Gastrocnemius medialis (tissue), 4 donors: ENCODE data around the gene CCL1. TPM values are rescaled to one million over a fixed set of nuclear protein-coding genes. Genes with fewer than 3 reads are reported as not detected.

ENCODE experiments used
- ATAC-seq, 2 donors: fragments of 150-250 bp; one replicate each; pipeline ENCODE4 v1.9.1; 2016
- DNase-seq, 2 donors: peaks; one replicate each; pipeline ENCODE4 v3.0.0-alpha.2; 2019
- H3K27ac ChIP-seq, 4 donors: fragments of 200-600 bp; sonication (generic); 1 replicate in 1 of 4; 2 replicates in 3 of 4; pipeline ENCODE4 v1.5.1; 2016 to 2018; ENCODE audit warnings: mild to moderate bottlenecking in 2 of 4, moderate library complexity in 1 of 4
- H3K27me3 ChIP-seq, 3 donors: fragments of 200-600 bp; sonication (generic) in 2 of 3; 1 replicate in 1 of 3; 2 replicates in 2 of 3; pipeline versions ENCODE4 v1.5.1 to v1.6.0; 2016 to 2019; ENCODE audit warnings: mild to moderate bottlenecking in 1 of 3, moderate library complexity in 1 of 3
- H3K36me3 ChIP-seq, 2 donors: fragments of 200-600 bp; sonication (generic) in 1 of 2; one replicate each; pipeline ENCODE4 v1.5.1; 2017 to 2018
- H3K4me1 ChIP-seq, 2 donors: fragments of 200-600 bp; sonication (generic) in 1 of 2; one replicate each; pipeline ENCODE4 v1.5.1; 2016 to 2017; ENCODE audit warnings: mild to moderate bottlenecking in 2 of 2
- H3K4me3 ChIP-seq, 4 donors: fragments of 200-600 bp; sonication (generic) in 3 of 4; 1 replicate in 1 of 4; 2 replicates in 3 of 4; pipeline ENCODE4 v1.5.1; 2016 to 2019; ENCODE audit warnings: mild to moderate bottlenecking in 2 of 4
- H3K9me3 ChIP-seq, 3 donors: fragments of 200-600 bp; sonication (generic) in 2 of 3; 1 replicate in 1 of 3; 2 replicates in 2 of 3; pipeline ENCODE4 v1.5.1; 2016 to 2019
- CTCF ChIP-seq, 5 experiments: fragments of 450-650 bp in 3 of 5; fragments of 200-600 bp in 2 of 5; sonication (generic) in 2 of 5; IDR thresholded peaks in 4 of 5; conservative IDR thresholded peaks in 1 of 5; 1 replicate in 4 of 5; 2 replicates in 1 of 5; pipeline ENCODE4 v1.5.1; 2016 to 2019; ENCODE audit warnings: antibody characterized with exemption in 5 of 5, mild to moderate bottlenecking in 3 of 5, moderate library complexity in 3 of 5
- POLR2A ChIP-seq, 2 donors: fragments of 450-650 bp; IDR thresholded peaks; one replicate each; pipeline ENCODE4 v1.6.1; 2017; ENCODE audit warnings: antibody characterized with exemption in 2 of 2, mild to moderate bottlenecking in 2 of 2, moderate library complexity in 2 of 2
- in situ Hi-C, 4 donors: fragments of 200-750 bp; cut with MboI; loops; one replicate each; pipeline versions ENCODE4 v1.15.0 to v1.8.0; 2017; ENCODE audit warnings: low sequenced_read_pairs in 4 of 4
- intact Hi-C: fragments of 100-400 bp; cut with DNase I; formaldehyde crosslinking; loops from one replicate; pipeline ENCODE4 v1.15.1; 2023; ENCODE audit warnings: low total_unique reads
- total RNA-seq, 4 donors: library from RNA; depleted of rRNA; stranded (reverse); fragments of >200 nt; gene quantifications; one replicate each; pipeline versions ENCODE4 v1.1.0 to v1.2.3, GENCODE V29; 2016

CCL1 gene
- total RNA-seq, 4 donors from 2014 or later: not detected

DNA sequence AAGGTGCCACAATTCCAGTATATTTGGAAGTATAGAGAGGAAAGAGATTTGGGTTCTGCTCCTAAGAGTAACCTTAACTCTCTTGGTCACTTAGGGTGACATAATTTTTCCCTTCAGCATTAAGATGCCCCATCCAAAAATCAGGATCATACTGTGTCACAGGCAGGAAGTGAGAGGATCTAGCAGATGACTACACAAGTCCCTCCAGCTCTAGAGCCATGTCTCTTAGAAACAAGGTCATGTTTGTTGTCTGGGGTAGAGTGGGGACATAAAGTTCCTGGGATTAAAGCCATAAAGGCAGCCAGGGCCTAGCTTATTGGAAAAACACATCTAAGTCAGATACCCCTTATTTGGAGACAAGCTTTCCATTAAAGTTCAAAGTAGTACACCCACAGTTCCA, 41.1 kb downstream of the CCL1 start:
- Histone ChIP-seq H3K27me3 (no peaks in the 10 kb centered on the region), H3K4me1 (no peaks in the 10 kb centered on the region), H3K9me3 (no peaks in the 10 kb centered on the region), H3K4me3 (no peak overlapping the region), H3K36me3 (no peaks in the 10 kb centered on the region), H3K27ac (peak overlapping the region; percentile 3 to 63 (median 30))
- DNase-seq: no peak
- intact Hi-C loops (loop anchor here (5.0 kb wide), 1 partner anchor 35 kb away; the partner anchor contains the start of gene CCL13), in situ Hi-C loops (no loop called here)
- no peak for TF ChIP-seq CTCF (IDR thresholded peaks at IDR 0.05 in 4 of 5, conservative IDR thresholded peaks at IDR 0.05 in 1 of 5)
- TF ChIP-seq POLR2A (IDR thresholded peaks at IDR 0.05): no peak
- peak; percentile 63 to 64 for ATAC-seq

DNA sequence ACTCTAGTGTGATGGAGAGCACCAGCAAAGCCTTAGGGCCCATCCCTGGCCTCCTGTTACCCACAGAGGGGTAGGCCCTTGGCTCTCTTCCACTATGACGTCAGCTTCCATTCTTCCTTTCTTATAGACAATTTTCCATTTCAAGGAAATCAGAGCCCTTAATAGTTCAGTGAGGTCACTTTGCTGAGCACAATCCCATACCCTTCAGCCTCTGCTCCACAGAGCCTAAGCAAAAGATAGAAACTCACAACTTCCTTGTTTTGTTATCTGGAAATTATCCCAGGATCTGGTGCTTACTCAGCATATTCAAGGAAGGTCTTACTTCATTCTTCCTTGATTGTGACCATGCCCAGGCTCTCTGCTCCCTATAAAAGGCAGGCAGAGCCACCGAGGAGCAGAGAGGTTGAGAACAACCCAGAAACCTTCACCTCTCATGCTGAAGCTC, 44.0 kb downstream of the CCL1 start, which contains the start of gene CCL8:
TSS of gene CCL8 (plus strand) at position 397 of the 445 bp plus-strand sequence. CDS start 67 bp downstream, outside the sequence.
- H3K27ac ChIP-seq: peak within 1 kb of the TSS in 2 of 4 donors; percentile 18 to 41
- H3K36me3 ChIP-seq: no peaks in the 10 kb centered on the region
- intact Hi-C loops (no loop called here), in situ Hi-C loops (no loop called here)
- peaks cover 0 to 9% of the 10 kb centered on the region in 2 donors for H3K4me1 ChIP-seq
- H3K9me3 ChIP-seq: no peaks in the 10 kb centered on the region
- TF ChIP-seq CTCF (IDR thresholded peaks at IDR 0.05 in 4 of 5, conservative IDR thresholded peaks at IDR 0.05 in 1 of 5): no peak
- TF ChIP-seq POLR2A (IDR thresholded peaks at IDR 0.05): no peak
- DNase-seq (no peak), ATAC-seq (no peak)
- no peaks in the 10 kb centered on the region for H3K27me3 ChIP-seq
- H3K4me3 ChIP-seq: no peak within 1 kb of the TSS

- TF ChIP-seq POLR2A (IDR thresholded peaks at IDR 0.05) (no peak), CTCF (IDR thresholded peaks at IDR 0.05 in 4 of 5, conservative IDR thresholded peaks at IDR 0.05 in 1 of 5) (no peak)
- Histone ChIP-seq H3K27ac (no peak overlapping the region), H3K4me1 (peaks cover 0 to 15% of the 10 kb centered on the region in 2 donors), H3K36me3 (no peaks in the 10 kb centered on the region), H3K9me3 (no peaks in the 10 kb centered on the region), H3K4me3 (no peak overlapping the region), H3K27me3 (no peaks in the 10 kb centered on the region)
- in situ Hi-C loops: no loop called here
- intact Hi-C loops: no loop called here
- ATAC-seq: no peak
- DNase-seq: no peak
Measured at GRCh38 chr17:34318474-34318873, 44.6 kb downstream of the CCL1 start.

GRCh38 chr17:34314279-34314678, 48.8 kb downstream of the CCL1 start:
- DNase-seq (peak; percentile 10 to 45), ATAC-seq (peak; percentile 50 to 61)
- Histone ChIP-seq H3K27ac (peak overlapping the region; percentile 34 to 68 (median 59)), H3K27me3 (no peaks in the 10 kb centered on the region), H3K36me3 (no peaks in the 10 kb centered on the region), H3K4me1 (peaks cover 0 to 28% of the 10 kb centered on the region in 2 donors), H3K9me3 (no peaks in the 10 kb centered on the region), H3K4me3 (no peak overlapping the region)
- in situ Hi-C loops (no loop called here), intact Hi-C loops (loop anchor here (5.0 kb wide), 1 partner anchor 62 kb away; no protein-coding TSS in a partner anchor)
- no peak for TF ChIP-seq POLR2A (IDR thresholded peaks at IDR 0.05)
- TF ChIP-seq CTCF (IDR thresholded peaks at IDR 0.05 in 4 of 5, conservative IDR thresholded peaks at IDR 0.05 in 1 of 5): no peak
